HG02943 (cell line): ENCODE results near the gene EPB41L4A.
"Not testable (repeated sequence)": the region's sequence is repeated elsewhere in the genome, so short reads cannot be mapped to it uniquely, and the experiment has no call there.

Experiments used
- ATAC-seq: cut with Tn5 transposase; IDR thresholded peaks from one replicate; pipeline ENCODE4 v1.9.1; 2021; ENCODE audit warnings: mild to moderate bottlenecking, low read depth, moderate library complexity; ENCODE audit not compliant: unreplicated experiment

The EPB41L4A gene

DNA sequence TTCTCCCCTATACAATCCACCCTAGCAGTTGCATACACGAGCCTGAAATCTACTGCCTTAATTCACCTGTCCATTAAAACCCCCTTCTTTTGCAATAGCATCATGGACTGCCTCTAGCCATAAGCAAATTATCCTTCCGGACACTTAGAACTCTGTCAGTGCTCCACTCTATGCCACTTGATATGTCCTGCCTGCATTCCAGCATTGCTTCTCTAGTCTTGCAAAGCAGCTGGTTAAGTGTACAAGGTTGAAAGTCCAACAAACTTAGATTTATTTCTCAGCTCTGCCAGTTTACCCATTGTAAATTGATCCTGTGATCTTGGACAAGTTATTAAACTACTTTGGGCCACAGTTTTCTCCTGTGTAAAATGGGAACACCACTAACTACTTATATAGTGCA lies 197.9 kb downstream of the EPB41L4A start:
- no peak for ATAC-seq

DNA sequence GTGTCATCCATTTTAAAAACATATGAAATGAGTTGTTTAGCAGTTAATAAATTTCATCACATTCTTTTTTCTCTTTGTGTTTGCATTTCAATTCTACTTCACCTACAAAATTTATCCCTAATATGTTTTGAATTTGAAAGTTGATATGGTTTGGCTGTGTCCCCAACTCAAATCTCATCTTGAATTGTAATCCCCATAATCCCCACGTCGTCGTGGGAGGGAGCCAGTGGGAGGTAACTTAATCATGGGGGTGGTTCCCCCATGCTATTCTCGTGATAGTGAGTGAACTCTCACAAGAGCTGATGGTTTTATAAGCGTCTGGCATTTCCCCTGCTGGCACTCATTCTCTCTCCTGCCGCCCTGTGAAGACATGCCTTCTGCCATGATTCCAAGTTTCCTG lies 200.1 kb downstream of the EPB41L4A start:
- ATAC-seq = no peak

DNA sequence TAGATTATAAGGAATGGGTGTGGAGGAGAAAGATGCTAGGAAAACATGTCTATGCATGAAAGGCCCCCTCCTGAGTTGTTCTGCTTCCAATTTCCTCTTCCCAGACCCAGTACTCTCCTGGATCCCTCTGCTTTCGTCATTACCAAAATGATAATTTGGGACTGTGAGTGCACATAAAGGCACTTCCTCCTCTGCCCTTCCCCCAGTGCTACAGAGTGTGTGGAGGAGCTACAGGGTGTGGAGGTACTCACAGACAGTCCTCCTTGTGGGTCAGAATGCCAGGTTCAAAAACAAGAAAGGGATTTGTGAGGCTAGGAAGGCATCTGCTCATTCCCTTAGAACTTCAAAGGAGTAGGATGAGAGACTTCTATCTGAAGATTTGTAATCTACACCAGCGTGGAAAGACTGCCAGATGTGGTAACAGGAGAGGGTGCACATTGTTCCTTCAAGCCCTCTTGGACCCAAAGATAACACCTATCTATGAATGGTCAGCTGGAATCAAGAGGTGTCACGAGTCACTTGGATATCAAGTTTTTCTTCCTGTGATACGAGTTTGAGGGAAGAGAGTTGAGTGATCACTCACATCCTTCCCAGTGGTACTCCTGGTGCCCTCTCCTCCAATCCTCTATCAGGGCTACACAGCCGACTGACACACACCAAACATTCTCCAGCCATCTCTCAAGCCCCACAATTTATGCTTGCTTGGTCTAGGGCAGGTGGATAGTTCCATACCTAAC lies 201.1 kb downstream of the EPB41L4A start:
- no peak for ATAC-seq

DNA sequence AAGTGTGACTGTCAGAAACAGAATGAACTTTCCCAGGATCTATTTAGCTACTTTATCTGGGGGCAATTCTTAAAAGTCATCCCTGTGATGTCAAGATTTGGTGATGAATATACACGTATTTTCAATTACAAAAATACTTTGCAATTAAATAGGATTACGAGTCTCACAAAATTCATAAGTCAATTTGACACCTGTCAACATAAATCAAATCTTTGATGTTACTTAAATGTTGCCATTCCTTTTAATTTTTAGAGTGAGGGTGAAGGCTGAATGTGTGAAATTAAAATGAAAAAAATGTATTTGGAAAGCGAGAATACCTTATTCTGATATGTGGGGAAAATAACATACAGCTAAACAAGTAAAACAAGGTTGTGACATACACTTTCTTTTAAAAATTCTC lies 202.9 kb downstream of the EPB41L4A start:
- no peak for ATAC-seq

DNA sequence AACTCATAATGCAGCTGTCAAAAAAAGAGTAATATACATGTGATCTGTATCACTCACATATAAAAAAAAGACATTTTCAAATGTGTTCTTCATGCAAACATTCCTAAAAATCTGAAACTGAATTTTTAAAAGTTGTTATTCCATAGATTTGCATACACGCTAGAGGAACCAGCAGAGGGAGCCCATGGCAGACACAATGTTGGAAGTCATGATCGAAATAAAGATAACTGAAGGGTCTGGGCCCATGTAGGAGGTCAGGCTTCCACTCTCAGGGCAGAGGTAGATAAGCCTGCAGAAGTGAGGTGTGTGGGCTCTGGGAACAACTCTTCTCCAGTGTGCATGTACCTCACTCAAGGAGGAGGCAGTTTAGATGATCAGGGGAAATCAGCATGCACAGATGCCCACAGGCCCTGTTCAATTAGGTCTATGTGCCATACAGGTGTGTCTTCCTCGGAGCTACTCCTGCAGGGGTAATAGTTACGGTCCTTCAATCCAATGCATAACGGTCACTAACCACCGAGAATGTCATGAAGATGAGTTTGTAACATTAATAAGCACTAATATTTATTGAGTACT lies 208.6 kb downstream of the EPB41L4A start:
- ATAC-seq = no peak

DNA sequence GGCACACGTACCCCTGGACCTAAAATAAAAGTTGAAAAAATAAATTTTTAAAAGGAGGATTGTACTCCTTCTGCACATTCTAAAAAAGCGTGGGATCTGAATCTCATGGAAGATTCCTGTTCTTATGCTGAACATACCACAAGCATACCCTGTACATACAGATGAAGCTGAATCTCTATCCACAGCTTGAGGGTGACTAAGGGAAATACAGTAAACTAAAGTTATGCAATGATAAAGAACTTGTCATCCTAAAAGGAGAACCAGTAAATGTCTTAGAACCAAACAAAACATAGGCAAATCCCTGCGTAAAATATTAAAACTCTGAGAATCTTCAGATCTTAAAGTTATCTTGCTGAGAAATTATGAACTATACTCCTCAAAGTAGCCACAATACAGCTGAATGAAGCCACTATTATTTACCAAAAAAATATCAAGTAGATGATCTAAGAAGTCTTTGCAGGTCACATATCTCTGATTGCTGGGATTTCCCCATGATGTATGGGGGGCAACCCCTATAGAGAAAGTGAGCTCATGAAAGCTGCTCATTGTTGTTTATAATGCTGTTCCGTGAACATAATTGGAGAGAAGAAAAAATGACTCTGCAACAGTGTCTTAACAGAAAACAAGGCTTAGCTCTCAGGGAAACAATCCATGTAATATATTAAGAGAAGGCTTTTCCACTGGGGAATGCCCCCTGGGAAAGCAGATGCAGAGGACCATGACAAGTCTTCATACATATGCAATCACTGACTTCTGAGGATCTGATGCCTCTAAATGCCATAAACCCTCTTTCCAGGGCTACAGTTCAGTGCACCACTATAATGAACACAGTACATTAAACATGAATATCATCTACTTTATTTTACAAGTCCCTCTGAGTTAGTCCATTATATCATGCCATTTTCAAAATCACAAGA lies 210.1 kb downstream of the EPB41L4A start:
- no peak for ATAC-seq

DNA sequence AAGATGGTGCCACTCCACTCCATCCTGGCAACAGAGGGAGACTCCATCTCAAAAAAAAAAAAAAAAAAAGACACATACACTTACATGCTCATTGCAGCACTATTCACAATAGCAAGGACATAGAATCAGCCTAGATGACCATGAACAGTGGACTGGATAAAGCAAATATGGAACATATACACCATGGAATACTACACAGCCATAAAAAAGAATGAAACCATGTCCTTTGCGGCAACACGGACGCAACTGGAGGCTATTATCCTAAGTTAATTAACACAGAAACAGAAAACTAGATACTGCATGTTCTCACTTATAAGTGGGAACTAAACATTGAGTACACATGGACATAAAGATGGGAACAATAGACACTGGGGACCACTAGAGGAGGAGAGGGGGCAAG lies 210.9 kb downstream of the EPB41L4A start:
- not testable (repeated sequence) for ATAC-seq

DNA sequence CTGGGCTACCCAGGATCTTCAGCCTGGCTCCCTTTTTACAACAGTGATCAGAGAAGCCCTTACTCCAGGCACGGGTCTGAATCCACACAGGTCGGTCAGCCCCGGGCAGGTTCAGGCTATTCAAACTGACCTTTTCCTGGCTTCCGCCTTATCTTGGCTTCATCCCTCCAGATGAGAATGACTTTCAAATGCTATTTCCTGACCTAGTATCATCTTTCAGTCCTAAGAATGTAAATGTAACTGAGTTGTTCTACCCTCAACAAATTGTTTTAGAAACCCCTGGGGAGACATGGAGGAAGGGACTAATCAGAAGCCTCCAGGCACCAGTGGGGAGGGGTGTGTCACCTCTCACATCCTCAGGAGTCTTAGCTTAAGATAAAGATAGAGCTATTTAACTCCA lies 213.2 kb downstream of the EPB41L4A start:
- no peak for ATAC-seq

DNA sequence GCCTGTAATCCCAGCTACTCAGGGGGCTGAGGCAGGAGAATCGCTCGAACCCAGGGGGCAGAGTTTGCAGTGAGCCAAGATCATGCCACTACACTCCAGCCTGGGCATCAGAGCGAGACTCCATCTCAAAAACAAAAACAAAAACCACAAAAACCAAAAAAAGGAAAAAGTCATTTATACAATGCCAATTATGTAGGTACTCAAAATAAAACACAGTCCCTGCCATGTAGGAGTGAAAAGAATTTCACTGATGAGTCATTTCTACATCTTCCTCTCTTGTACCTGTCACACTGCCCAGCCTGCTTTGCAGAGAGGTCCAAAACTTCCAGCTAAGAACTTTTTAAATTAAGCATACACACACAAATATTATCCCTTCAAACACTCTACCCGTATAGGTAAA lies 215.8 kb downstream of the EPB41L4A start:
- ATAC-seq = no peak

DNA sequence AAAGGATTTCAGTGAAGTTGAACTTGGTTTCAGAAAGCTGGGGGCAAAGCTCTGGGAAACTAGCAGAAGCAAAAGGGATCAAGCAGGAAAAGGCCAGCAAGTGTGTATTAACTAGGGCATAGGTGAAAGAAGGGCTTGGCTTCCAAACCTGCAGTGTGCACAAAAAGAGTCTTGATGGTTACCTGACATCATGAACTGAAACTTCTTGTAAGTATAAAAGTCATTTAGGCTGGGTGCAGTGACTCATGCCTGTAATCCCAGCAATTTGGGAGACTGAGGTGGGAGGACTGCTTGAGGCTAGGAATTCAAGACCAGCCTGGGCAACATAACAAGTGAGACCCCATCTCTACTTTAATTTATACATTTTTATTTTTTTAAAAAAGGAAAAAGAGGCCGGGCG lies 216.4 kb downstream of the EPB41L4A start:
- ATAC-seq = no peak

DNA sequence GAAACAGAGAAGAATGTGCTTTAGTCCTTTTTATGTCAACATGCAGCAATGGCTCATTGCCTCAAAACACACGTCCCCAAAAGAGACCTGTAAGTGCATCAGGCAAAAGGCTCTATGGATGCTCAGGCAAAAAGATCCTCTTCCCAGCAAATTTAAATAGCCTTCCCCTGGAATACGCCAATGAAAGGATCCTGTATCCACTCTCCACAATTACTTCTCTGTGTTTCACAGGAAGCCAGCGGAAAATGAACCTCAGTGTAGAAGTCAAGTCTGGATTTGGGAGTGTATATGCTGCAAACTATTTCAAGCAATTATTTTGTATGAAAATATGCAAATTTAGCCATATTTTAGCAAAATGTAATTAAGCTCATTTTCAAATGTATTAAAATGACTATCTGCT lies 217.9 kb downstream of the EPB41L4A start:
- ATAC-seq = no peak

DNA sequence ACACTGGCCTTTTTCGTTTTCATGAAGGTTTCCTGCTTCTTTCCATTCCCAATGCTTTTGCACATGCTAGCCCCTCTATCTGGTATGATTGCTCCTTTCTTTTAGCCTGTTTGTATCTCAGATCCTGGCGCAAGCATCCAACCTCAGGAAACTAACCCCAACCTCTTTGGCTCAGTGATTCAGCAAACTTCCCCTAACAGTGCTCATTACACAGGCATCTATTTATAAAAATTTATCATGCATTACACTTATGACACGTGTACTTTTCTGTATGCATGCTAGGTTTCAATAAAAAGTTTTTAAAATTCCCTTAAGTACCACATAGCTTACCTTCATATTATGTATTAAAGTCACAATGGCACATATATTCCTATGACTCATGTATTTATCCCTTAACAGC lies 218.9 kb downstream of the EPB41L4A start:
- no peak for ATAC-seq

DNA sequence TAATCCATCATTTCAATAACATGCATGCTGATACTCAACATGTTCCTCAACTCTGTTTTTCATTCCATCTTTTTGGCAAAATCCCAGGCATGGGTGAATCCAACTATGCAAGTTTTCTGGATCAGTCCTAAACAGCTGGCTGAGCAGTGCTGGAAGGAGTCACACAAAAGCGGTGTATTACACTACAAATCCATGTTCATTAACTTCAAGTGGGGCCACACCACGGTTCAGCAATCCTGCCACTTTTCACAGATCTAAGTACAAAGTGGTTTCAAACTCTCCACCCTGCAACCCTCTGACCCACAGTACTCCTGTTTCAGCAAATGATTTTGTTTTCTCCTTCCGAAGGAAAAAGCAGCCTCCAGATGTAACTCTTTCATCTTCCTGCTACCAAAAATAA lies 222.5 kb downstream of the EPB41L4A start:
- no peak for ATAC-seq

DNA sequence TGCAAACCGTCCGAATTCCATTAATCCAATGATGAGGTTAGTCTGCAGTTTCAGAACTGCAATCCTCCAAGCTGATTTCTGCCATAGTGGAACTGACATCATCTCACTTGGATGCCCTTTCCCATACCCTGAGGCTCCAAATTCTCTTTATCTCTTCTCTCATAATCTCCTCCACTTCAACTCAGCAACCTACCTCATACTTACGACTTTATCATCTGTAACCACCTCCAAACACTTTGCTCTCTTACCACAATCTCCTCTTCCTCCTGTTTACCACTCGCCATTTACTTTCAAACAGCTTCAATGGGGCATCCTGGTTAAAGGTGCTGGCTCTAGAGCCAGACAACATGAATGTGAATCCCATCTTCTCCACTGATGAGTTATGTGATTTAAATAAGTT lies 223.2 kb downstream of the EPB41L4A start:
- ATAC-seq = no peak

DNA sequence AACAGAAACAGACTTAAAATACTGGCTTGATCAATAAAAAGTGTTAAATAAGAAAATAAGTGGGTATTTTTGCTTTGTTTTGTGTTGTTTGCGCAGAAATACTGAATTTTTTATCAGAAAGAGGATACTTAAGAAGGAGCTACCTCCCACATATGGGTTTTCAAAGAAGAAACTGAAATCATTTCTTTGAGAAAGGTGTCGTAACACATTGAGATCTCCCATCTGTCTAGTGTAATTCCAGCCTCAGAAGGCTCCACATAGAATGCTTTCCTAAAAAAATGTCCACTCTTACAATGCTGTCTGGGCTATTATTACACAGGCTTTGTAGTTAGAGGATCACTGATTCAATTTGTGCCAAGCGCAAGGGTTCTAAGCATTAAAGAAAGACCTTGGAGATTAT lies 226.2 kb downstream of the EPB41L4A start:
- no peak for ATAC-seq

DNA sequence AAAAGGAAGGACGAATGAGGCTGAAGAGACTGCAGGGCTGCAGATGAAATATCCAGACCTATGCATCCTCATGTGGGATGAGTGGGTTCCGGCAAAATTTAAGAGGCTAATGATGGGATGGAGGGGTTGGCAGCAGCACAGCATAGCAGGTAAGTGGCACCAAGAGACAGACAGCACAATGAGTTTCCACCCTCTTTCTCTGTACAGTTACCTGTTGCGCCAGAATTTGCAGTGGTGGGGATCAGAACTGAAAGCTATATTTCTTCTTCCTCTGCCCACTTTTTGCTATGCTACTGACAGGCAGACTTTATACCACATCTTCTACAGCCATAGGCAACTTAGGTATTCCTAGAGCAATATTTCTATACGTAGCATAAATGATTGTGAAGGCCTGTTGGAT lies 227.0 kb downstream of the EPB41L4A start:
- no peak for ATAC-seq

DNA sequence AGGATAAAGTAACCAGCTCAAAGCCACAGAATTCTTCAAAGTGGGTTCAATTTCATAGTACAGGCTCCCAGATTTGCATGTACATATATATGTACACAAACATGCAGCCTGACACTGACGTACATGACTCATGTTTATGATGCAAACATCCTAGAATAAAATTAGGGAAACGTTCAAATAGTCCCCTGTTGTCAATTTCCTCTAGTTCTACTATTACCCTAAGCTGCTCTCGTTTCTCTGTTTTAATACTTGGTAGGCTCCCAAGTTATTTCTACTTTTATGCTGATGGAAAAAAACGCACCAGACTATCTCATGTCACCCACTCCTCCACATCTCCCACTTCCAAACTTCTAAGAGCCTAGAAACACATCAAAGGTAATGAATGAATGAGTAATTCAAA lies 229.7 kb downstream of the EPB41L4A start:
- no peak for ATAC-seq

DNA sequence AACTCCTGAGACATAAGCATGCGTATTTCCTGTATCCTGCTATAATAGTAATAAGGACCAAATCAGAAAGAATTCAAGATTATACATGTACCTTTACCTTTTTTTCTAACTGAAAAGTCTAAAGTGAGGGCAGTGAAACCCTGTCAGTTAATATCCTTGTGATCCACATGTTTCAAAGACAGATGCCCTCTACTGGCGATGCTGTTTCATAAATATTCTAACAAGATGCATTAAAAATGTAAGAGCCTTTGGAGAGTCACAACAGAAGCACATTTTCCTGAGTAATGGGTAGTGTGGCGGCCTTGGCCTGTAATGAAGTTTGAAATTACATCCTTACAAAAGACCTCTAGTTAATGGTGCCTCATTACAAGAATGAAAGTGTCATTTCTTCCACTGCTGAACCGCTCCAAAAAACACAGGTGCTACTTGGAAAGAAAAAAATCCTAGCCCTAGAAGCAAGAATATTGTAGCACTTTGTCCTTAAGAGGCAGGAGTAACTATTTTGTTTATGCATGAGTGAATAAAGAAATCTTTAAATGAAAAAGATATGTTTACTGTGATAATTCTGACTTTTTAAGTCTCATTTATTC lies 232.6 kb downstream of the EPB41L4A start:
- no peak for ATAC-seq

DNA sequence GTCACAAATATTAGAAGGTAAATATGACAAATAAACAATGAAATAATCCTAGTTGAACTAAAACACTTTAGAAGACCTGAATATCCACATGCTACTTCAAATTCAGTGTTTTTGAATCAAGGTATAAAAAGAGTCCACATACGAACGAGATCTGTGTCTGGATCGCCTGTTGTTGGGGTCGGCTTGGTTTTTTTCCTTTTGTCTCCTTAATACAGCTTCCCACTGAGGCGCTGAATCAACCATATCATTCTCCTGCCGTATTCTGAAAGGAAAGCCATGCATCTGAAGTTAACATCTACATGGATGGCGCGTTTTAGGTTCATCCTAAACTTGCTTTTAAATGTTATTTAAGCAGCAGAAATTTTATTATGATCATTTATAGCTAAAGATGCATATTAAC lies 235.2 kb downstream of the EPB41L4A start:
- ATAC-seq = no peak

DNA sequence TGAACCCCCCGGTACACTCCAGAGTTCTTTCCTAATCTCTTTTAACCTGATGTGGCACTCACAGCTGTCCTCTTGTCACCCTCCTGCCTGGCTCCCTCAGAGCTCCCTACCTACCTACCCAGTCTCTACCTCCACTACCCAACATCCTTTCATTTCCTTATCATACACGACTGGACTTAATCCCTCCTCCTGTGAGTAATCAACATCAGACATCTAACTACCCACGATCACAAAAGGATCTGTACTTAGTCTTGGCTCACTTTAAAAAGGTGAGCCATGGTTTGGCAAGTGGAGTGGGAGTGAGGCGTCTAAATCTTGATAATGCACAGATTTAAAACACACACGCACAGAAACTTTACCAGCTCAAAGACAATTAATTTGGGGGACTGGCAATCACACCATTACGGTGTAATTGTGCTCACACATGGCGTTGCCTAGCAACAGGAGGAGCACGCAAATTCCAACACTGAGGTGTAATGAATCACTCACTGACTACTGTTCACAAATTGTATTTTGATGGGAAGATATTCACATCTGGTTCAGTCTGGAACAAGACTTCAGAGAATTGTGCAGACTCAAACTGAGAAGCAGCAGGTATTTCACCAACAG lies 235.9 kb downstream of the EPB41L4A start:
- ATAC-seq = no peak

DNA sequence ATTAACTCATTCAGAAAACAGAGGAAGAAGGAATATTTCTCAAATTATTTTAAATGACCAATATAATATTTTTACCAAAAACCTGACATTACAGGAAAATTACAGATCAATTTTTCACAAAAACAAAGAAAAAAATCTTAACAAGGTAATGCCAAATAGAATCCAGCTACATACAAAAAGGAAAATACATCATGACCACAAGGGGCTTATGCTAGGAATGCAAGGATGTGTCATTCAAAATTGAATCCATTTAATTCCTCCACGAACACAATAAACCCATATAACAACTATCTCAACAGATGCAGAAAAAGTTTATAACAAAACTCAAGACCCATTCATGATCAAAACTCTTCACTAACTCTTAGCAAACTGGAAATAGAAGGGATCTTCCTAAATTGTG lies 239.8 kb downstream of the EPB41L4A start:
- no peak for ATAC-seq
